DMS79 (cell line): ENCODE data around the gene EXOC6B.
"Not testable (repeated sequence)": the region's sequence is repeated elsewhere in the genome, so short reads cannot be mapped to it uniquely, and the experiment has no call there.

ENCODE experiments used
- DNase-seq: peaks from one replicate; lab custom pipeline; 2025; lab: John Stamatoyannopoulos, UW

The EXOC6B gene

DNA sequence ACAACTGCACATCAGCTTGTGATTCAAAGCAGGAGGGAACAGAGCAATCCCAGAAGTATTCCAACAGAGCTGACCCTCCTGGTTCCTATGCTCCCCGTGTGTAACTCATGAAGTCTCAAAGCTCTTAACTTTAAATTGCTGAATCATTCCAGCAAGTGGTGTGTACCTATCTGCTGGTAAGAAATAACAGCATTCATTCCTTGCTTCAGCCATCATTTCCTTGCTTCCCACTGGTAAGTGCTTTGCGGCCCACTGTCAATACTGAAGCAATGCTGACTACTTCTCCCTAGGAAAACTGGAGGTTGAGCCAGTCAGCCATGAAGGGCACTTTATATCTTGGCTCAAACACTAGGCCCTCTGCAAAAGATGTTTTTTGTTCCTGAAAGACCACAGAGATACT, 222.4 kb downstream of the EXOC6B start:
- no peak for DNase-seq

GRCh38 chr2:72602711-72603110, 223.1 kb downstream of the EXOC6B start:
- DNase-seq = no peak

DNA sequence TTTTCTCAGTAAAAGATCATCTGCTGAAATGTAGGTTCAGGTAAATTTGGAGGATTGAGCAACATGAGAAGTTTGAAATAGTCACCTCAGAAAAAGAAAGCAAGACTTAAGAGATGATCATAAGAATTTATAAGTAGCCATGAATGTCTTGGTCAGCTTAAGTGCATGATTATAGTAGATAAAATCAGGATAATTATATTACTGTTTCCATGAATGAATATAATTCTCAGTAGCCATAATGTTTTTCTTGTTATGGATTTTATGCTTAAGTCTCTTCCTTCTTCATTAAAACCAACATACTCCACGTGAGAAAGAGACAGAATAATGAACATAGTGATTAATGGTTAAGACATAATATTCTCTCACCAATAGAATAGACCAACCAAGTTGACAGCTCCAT, 223.7 kb downstream of the EXOC6B start:
- DNase-seq = no peak

DNA sequence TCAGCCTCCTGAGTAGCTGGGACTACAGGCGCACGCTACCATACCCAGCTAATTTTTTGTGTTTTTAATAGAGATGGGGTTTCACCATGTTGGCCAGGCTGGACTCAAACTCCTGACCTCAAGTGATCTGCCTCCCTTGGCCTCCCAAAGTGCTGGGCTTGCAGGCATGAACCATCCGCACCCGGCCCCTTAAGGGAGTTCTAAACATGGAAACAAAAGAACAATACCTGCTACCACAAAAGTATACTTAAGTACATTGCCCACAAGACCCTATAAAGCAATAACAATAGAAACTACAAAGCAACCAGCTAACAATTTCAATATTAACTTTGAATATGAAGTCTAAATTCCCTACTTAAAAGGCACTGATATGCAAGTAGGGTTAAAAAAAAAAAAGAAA, 242.0 kb downstream of the EXOC6B start:
- DNase-seq = not testable (repeated sequence)

GRCh38 chr2:72583376-72583775, 242.5 kb downstream of the EXOC6B start:
- no peak for DNase-seq

DNA sequence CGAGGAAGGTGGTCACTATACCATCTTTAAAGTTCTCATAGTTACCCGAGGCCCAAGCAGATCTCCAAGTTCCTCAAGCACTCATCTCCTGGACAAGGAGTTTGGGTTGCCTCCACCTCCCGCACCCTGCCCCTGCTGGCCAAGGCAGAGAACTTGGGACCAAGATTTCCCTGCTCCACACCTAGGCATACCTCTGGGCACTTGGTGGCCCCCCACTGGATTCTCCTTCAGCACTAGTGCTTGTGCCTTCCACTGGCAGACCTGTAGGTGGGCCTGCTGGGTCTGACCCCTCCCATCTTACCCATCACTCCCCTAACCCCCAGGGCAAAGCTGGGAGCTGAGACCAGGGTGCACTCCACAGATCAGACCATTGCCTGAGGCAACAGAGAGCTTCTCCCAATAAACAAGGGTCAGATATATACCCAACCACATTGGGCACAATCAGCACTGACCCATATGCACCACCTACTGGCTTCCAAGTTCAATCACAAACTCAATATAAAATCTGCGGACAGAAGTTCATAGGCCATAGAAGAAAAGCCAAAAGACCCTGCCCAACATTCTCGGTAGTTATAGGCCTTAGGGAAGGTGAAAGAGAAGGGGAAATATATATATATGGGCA, 244.2 kb downstream of the EXOC6B start:
- DNase-seq = no peak

DNA sequence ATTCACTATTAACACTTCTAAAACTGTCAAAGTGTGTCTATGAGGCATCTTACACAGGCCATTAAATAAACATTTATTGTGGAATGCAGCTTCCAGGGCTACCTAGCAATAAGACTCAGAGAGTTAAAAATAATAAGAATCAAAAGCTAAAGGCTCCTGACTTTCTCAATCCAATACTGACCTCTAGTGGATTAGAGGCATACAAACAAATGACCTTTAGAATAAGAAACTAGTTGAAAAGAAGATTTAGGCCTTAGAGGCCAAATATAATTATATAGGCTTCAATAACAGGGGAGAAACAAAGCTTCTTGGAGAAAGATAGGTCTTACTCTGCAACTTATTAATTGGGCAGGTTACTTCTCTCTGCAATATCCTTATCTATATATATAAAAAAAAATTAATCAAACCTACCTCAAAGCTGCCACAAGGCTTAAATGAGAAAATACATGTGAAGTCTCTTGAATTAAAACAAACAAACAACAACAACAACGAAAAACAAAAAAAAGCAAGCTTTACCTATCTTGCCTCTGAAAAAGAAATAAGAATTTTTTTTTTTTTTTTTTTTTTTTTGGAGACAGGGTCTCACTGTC, 246.1 kb downstream of the EXOC6B start:
- peak; percentile 12 for DNase-seq

- DNase-seq = no peak
These were observed 249.0 kb downstream of the EXOC6B start for GRCh38 chr2:72576861-72577260.

GRCh38 chr2:72576459-72576858, 249.4 kb downstream of the EXOC6B start:
- no peak for DNase-seq

DNA sequence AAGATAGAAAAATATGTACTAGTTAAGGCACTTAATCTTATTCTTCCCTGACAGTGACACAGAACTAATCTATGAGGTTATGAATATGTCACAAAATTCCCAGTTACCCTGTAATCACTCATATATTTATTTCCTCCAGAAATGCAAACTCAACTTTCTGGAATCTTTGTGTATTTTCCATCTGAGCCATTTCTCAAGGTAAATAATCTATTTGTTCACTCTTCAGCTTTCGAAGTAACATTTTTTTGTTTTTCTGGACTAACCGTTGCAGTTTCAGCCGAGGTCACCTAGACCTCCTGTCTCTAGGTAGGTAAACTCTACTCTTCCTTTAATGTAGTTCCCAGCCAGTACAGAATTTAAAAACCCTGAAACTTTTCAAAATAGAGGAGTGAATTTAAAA, 250.9 kb downstream of the EXOC6B start:
- no peak for DNase-seq

GRCh38 chr2:72573232-72573631, 252.6 kb downstream of the EXOC6B start:
- DNase-seq = no peak

- no peak for DNase-seq
These were observed 253.3 kb downstream of the EXOC6B start for GRCh38 chr2:72572501-72572900.

DNA sequence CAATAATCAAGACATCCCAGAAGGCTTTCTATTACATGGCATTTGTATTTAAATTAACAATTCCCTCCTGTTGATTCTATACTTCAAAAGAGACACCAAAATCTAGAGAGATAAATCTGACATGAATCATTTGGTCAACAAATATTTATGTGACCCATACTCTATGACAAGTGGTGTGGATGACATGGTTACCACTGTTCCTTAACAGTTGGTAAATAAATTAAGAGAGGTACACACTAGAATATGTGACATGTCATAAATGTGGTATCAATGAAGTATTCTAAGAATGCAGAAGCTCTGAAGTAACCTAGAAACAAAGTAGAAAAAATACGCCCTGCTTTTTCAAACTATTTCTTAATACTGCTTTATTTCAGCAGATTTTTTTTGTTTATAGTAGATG, 255.4 kb downstream of the EXOC6B start:
- DNase-seq = no peak

DNA sequence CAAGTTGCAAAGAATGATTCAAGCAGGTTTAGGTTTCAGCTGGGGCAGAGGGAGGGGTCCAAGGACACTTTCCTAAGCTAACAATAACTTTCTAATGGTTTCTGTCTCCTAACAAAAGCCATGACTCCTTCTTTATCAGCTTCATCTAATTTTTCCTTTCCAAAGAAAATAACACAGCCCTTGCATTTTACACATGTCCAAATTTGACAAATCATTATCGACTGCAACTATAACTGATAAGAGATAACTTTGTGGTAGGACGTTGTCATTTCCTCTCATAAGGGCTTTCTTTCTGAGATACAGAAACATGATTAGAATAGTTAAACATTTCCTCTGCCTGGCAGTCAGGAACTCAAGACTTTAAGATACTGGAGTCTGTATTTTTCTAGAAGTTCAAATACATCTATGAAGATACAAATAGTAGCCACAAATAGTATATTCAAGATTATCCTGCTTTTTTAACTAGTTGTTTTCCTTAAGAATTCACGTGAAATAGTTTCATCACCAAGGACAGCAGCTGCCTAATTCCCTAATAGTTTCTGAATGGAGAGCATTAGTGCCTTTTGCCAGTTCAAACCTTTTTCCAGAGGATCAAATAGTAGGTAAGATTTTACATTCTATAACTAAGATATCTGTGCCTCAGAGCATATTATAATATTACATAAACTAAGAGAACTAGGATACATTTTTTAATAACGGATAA, 263.2 kb downstream of the EXOC6B start:
- DNase-seq = no peak

DNA sequence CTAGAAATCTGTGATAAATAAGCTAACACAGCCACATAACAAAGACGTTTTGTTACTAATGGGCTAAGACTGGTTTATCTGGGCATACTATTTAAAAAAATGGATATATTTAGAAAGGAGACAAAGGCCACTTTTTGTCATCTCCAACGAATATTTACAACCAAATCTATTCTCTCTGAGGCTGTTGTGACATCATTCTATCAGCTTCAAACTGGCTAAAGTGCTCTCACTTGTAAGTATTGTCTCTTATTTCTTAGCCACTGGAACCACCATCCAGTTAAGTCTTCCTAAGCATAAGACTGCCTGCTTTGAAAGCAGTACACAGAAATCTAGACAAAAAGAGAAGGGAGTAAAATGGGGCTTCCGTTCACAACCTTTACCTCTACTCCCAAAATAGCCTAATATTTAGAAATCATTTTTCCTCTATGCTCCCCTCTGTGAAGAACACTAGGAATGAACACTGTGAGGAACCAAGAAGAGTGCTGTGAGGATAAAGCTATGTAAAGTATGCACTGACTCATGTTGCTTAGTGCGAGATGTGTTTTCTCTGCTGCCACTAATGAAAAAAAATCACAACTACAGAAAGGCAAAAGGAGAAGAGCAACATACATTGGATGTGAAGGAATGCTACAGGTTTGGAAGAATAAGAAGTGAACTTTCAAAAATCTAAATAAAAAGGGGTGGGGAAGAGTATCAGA, 264.1 kb downstream of the EXOC6B start:
- DNase-seq = no peak

GRCh38 chr2:72555943-72556342, 269.9 kb downstream of the EXOC6B start:
- no peak for DNase-seq

DNA sequence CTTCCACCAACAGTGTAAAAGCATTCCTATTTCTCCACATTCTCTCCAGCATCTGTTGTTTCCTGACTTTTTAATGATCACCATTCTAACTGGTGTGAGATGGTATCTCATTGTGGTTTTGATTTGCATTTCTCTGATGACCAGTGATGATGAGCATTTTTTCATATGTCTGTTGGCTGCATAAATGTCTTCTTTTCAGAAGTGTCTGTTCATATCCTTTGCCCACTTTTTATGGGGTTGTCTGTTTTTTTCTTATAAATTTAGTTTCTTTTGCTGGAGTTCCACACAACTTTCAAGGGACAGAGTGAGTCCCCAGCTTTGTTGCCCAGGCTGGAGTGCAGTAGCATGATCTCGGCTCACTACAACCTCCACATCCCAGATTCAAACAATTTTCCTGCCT, 270.5 kb downstream of the EXOC6B start:
- not testable (repeated sequence) for DNase-seq

DNA sequence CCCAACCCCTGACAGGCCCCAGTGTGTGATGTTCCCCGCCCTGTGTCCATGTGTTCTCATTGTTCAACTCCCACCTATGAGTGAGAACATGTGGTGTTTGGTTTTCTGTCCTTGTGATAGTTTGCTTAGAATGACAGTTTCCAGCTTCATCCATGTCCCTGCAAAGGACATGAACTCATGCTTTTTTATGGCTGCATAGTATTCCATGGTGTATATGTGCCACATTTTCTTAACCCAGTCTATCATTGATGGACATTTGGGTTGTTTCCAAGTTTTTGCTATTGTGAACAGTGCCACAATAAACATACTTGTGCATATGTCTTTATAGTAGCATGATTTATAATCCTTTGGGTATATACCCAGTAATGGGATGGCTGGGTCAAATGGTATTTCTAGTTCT, 270.9 kb downstream of the EXOC6B start:
- DNase-seq = not testable (repeated sequence)

DNA sequence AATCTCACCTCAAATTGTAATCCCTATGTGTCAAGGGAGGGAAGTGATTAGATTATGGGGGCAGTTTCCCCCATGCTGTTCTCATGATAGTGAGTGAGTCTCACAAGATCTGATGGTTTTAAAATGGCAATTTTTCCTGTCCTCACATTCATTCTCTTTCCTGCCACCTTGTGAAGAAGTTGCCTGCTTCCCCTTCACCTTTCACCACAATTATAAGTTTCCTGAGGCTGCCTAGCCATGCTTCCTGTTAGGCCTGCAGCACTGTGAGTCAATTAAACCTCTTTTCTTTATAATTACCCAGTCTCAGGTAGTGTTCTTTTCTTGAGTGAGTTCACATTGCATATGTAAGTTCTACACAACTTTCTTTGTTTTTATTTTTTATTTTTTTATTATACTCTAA, 271.5 kb downstream of the EXOC6B start:
- no peak for DNase-seq

- DNase-seq = no peak
These were observed 277.6 kb downstream of the EXOC6B start for GRCh38 chr2:72548081-72548764.

GRCh38 chr2:72545790-72546189, 280.0 kb downstream of the EXOC6B start:
- DNase-seq = no peak

GRCh38 chr2:72544554-72544953, 281.3 kb downstream of the EXOC6B start:
- DNase-seq = no peak
